HFF-Myc (cell line): ENCODE data around the gene LRRC51.

Experiments used
- DNase-seq: peaks from one replicate; pipeline ENCODE4 v3.0.0-alpha.2; 2011; ENCODE audit warnings: low read depth; ENCODE audit errors: extremely low read depth
- H3K4me3 ChIP-seq: replicated peaks from 2 replicates; pipeline ENCODE4 v1.5.1; 2011; ENCODE audit warnings: low read depth, mild to moderate bottlenecking, control low read depth, low read length
- TF ChIP-seq, protein P1 (sequence below): IDR thresholded peaks from 2 replicates; pipeline ENCODE4 v1.5.1; 2012; ENCODE audit warnings: mild to moderate bottlenecking, low read depth, low read length, control low read depth; ENCODE audit errors: missing control alignments

The LRRC51 gene

DNA sequence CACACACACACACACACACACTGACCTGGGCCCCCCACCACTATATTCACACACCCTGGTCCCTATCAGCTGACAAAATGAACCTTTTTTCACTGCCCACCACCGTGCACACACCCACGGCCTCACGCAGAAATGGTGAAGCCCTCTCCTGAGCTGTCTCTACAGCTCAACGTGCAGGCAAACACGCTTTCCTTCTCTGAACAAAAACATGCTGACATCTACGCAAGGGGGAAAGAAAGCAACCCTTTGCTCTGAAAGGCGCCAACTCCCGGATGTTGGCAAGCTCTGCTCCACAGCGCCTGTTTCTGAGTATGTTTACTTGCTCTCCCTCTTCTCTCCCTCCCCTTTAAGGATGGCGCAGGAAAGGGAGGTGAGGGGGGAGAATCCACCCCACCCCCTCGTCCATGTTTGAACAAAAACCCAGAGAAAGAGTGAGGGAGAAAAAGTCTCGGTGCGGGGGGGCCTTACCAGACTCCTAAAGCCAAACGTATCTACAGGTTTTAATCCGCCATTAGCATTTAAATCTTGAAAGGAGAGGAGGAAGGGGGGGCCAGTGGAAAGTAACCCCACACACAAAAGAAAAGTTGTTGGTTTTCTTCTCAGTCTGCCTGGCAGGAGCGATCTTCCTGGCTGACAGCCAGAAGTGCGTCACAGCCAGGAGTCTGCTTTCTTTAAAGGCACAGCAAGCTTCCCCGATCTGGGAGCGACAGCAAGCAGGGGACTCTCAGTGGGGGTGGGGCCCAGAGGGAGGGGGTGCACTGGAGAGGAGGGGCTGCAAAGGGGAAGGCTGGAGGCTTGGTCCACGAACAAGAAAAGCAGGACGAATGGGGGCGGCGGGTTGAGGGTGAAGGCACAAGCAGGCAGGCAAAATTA lies 39.9 kb upstream of the LRRC51 start:
- TF ChIP-seq, protein P1, sequence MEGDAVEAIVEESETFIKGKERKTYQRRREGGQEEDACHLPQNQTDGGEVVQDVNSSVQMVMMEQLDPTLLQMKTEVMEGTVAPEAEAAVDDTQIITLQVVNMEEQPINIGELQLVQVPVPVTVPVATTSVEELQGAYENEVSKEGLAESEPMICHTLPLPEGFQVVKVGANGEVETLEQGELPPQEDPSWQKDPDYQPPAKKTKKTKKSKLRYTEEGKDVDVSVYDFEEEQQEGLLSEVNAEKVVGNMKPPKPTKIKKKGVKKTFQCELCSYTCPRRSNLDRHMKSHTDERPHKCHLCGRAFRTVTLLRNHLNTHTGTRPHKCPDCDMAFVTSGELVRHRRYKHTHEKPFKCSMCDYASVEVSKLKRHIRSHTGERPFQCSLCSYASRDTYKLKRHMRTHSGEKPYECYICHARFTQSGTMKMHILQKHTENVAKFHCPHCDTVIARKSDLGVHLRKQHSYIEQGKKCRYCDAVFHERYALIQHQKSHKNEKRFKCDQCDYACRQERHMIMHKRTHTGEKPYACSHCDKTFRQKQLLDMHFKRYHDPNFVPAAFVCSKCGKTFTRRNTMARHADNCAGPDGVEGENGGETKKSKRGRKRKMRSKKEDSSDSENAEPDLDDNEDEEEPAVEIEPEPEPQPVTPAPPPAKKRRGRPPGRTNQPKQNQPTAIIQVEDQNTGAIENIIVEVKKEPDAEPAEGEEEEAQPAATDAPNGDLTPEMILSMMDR, result no peak
- peak; percentile 85 for DNase-seq
- peak overlapping the region; percentile 75 for H3K4me3 ChIP-seq

DNA sequence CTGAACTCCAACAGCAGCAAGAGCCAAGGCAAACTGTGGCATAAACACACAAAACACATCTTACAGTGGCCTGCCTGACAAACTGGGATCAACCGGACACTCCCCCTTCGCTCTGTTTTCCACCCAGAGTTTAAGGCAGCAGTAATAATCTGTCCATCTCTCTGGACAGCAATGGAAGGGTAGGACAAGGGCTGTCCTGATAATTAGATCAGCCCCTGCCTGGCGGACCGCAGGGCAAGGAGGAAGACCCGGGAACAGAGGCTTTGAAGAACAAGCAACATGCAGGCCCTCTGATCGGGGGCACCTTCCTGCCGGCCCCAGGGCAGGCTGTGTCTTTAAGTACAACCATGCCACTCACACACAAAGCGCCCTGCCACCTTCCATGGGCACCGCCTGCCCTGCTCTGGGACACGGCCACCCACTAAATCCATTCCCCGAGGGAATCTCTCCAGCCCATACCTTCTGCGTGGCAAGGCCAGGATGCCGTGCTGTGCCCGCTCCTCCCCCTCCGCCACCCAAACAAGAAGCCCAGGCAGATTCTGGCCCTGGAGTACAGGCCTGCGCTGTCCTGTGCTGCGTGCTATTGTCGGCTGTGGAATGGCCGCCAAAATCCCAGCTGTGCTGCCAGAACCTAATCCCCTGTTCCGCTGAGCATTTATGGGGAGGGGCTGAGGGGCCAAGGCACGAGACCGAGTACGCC lies 39.1 kb upstream of the LRRC51 start:
- DNase-seq, result peak; percentile 21
- TF ChIP-seq, protein P1, result no peak
- H3K4me3 ChIP-seq, result peak overlapping the region; percentile 75

GRCh38 chr11:72042064-72042745 lies 38.4 kb upstream of the LRRC51 start:
- H3K4me3 ChIP-seq, result peak overlapping the region; percentile 75
- no peak for DNase-seq
- TF ChIP-seq, protein P1, result no peak

DNA sequence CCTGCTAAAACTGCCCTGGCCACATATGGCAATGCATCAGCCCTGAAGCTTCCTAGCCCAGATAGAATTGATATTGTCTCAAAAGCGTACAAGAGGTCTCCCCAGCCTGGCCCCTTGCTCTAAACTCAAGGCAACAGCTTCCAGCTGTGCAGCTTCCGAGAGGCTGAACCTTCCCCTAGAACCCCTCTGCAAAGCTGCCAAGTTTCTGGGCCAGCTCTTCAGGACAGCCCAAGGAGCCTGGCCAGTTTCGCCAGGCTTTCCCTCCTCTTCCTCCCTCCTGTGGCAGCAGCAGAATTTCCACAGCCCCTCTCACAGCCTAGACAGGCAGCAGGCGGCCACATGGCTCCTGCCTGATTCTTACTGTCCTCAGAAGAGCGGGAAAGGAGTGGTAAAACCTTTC lies 34.8 kb upstream of the LRRC51 start:
- TF ChIP-seq, protein P1, result no peak

GRCh38 chr11:72048766-72049460 lies 31.7 kb upstream of the LRRC51 start:
- H3K4me3 ChIP-seq, result no peak overlapping the region
- no peak for DNase-seq
- TF ChIP-seq, protein P1, result no peak

More for the DNA sequence above, 34.8 kb upstream of the LRRC51 start:
- H3K4me3 ChIP-seq, result no peak overlapping the region
- no peak for DNase-seq

- DNase-seq, result no peak
- TF ChIP-seq, protein P1, result no peak
- no peak overlapping the region for H3K4me3 ChIP-seq
These were observed 22.1 kb upstream of the LRRC51 start for GRCh38 chr11:72058416-72059034.
